T-helper 22 cell (primary cell): ENCODE results near the gene N4BP2L1.
A peak's percentile ranks its signal among the peaks of the same experiment; 100 is the strongest.

Experiments
- DNase-seq: peaks from one replicate; pipeline ENCODE4 v3.0.0-alpha.2; 2020; ENCODE audit warnings: low read depth

N4BP2L1 gene

GRCh38 chr13:32431361-32431760, 3.4 kb upstream of the N4BP2L1 start:
- no peak for DNase-seq

DNA sequence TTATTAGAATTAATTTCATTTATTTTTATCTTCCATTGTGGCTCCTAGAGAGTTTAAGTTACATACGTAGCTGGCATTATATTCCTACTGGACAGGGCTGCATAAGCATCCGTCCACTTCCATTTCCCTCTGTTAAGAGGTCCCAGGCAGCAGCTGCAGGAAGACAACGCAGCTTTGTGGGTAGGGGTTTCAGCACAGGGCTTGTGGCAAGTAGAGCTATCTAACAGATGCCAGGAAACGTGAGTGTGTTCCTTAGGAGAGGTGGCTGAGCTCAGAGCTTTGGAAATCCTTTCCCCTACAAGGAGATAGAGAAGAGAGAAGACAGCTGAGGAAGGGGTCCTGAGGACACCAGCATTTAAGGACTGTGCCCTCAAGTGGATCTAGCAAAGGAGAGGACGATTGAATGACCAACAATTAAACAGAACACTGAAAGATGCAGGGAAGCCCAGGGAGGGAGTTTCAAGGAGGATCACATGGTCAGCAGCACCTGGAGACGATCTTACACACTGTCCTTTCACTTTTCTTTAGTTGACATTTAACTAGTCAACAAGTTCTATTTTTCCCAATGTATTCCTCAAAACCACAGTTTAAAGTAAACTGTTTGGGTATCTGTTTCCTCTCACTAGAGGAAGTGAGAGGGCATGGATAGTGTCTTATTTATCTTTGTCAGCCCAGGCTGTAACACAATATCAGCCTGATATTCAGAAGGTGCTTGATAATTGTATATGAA, 2.3 kb upstream of the N4BP2L1 start:
- no peak for DNase-seq

DNA sequence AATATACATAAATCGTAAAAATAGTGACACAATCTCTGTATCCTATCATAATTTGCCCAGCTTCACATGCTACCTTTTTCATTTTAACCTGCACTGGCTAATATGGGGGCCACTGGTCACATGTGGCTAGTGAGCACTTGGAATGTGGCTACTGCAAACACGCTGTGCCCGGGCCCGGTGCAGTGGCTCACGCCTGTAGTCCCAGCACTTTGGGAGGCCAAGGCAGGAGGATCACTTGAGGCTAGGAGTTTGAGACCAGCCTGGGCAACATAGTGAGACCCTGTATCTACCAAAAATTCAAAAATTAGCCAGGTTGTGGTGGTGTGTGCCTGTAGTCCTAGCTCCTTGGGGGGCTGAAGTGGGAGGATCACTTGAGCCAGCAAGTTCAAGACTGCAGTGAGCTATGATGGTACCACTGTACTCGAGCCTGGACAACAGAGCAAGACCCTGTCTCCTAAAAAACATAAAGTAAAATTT, 1.5 kb upstream of the N4BP2L1 start:
- DNase-seq = no peak

- DNase-seq = no peak
These were observed 877 bp upstream of the N4BP2L1 start for GRCh38 chr13:32428581-32429432.

- DNase-seq = peak; percentile 41
These were observed 709 bp downstream of the N4BP2L1 start for GRCh38 chr13:32426990-32427851.

- DNase-seq = no peak
These were observed 1.5 kb downstream of the N4BP2L1 start for GRCh38 chr13:32426191-32426989.

GRCh38 chr13:32425158-32425557, 2.8 kb downstream of the N4BP2L1 start:
- no peak for DNase-seq

GRCh38 chr13:32423592-32423991, 4.3 kb downstream of the N4BP2L1 start:
- DNase-seq = no peak

DNA sequence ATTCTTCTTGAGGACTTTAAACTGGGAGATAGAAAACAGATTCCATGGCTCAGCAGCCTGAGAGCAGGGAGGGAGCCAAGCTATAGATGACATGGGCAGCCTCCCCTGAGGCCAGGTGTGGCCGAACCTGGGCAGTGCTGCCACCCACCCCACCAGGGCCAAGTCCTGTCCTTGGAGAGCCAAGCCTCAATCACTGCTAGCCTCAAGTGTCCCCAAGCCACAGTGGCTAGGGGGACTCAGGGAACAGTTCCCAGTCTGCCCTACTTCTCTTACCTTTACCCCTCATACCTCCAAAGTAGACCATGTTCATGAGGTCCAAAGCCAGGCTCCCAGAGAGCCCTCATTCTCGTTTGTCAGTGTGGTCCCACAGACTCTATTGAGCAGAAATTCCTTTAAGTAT, 8.1 kb downstream of the N4BP2L1 start:
- no peak for DNase-seq

GRCh38 chr13:32417995-32418394, 9.9 kb downstream of the N4BP2L1 start:
- DNase-seq = no peak

- DNase-seq = no peak
These were observed 12.9 kb downstream of the N4BP2L1 start for GRCh38 chr13:32415019-32415418.

DNA sequence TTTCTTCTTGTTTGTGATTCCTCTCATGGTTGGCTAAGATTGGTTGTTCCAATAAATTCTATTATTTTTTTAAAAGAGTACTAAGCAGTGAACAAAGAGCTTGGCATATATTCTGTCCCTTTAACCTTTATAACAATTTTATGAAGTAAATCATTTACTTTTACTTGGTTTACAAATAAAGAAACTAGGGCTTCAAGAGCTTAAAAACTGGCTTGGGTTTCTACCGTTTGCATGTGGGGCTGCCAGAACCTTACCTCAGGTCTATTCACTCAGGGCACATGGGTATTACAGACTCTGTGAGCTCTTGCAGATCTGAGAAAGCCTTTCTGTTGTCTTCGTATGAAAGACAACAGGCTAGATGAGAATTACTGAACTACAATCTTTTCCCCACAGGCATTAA, 13.3 kb downstream of the N4BP2L1 start:
- DNase-seq = no peak

DNA sequence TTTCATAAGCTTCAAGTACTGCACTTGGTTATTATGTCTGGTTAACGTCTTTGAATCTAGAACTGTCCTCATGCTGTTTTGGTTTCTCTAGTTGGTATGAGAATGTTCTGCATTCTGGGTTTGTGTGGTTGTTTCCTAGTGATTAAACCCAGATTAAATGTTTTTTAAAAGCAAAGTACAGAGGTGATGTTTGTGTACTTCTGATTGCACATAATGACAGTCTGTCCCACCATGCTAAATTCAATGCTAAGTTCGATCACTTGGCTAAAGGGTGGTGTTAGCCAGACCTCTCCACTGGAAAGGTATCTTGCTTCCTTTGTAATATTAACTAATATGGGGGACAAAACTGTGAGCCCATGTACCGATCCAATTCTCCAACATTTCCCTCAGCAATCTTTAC, 14.6 kb downstream of the N4BP2L1 start:
- no peak for DNase-seq

- DNase-seq = no peak
These were observed 18.1 kb downstream of the N4BP2L1 start for GRCh38 chr13:32409561-32410421.

DNA sequence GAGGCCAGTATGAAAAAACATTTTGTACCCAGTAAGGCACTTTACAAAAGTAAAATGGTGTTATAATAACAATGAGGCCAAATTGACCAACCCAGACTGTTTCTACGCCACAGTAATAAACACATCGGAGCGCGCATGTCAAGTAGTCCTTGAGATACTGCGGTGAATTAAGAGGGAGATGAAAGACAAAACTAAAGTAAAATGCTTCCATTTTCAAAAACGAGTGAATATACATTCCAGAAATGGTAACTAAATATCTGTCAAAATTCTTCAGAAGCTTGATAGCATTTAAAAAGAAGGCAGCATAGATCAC, 19.0 kb downstream of the N4BP2L1 start:
- no peak for DNase-seq

DNA sequence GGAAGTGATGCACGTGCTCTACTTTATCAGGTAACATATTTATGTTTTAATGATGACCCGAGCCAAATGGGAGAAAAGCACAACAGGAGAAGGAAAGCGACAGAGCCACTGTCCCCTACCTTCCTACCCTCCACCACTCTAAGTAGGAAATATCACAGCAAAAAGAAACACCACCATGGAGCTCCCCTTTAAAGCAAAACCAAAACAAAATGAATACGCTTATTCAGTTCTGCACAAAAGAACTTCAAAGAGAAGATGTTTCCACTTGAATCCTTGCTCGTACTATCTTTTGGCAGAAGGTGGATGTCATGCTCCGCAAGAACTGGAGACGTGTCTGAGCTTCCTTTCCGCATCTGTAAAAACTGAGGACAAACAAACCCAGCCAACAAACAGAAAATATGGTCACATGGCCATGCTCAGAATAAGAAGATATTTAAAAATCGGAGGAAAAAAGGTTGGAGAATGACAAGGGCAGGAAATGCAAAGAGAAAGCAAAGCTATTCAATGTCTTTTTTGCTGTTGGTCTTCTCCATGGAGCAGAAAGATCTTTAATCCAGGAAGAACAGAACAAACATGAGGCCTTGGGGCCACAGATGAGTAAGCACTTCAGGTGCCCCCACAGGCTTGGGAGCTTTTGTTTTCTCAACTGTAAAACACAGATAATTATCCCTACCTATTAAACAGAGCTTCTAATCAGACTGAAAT, 19.5 kb downstream of the N4BP2L1 start:
- no peak for DNase-seq

GRCh38 chr13:32407854-32408253, 20.1 kb downstream of the N4BP2L1 start:
- DNase-seq = no peak

DNA sequence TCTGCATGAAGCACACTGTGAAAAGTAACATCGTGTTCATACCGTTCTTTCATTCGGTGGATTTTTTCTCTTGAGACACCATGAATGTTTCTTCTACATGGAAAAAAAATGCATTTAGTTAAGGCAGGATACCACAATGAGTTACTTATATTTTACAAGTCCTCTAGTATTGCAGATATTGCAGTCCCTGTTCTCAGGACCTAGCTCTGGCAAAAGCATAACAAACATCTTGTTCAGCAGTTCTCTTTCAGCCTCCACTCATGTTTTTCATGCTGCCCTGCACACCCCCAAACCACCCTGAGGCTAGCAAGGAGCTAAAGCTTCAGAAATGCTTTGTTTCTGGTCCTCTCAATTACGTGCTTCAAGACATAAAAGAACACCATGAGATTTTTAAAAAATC, 24.8 kb downstream of the N4BP2L1 start:
- no peak for DNase-seq

DNA sequence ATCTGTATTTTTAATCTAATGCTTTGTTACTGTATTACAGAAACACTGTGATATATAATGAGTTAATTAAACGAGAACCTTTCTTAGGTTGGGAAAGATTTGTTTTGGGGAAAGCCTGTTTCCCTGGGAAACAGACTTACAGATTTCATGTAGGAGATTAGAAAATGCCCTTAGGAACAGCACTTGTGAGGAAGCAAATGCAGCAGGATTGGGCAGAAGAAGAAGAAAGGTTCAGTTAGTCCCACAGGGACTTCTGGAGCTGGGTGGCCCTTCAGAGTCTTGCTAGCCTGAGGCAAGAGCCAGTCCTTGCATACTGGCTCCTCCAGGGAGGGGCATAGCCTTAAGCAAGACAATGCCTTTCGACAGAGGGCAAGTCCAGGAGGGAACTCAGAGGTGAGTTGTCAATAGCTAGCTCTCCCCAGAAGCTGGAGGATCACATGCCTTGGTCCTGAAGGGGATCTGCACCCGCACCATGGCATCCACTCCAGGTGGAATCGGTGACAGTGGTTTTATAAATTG, 36.8 kb downstream of the N4BP2L1 start:
- no peak for DNase-seq

DNA sequence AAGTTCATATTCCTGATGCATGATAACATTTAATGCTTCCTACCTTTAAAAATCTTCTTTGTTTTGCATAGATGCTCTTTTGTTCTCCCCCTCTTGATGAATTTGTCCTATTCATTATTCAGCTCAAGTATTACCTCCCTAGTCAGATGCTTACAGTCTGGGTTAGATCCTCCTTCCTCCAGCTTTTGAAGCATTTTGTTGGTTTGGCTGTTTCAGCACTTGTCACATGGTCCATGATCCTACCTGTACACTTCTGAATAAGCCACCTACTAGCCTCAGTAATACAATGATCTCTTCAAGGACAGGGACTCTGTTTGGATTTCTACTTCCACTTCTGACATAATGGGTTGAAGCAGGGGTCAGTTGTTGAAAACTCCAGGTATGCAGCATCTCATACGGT, 37.4 kb downstream of the N4BP2L1 start:
- DNase-seq = no peak
